Measurements from ENCODE around the gene PLA2G4E. TPM values are rescaled to one million over a fixed set of nuclear protein-coding genes. Genes with fewer than 3 reads are reported as not detected.

Gene PLA2G4E
- polyA plus RNA-seq, 3 donors = not detected

DNA sequence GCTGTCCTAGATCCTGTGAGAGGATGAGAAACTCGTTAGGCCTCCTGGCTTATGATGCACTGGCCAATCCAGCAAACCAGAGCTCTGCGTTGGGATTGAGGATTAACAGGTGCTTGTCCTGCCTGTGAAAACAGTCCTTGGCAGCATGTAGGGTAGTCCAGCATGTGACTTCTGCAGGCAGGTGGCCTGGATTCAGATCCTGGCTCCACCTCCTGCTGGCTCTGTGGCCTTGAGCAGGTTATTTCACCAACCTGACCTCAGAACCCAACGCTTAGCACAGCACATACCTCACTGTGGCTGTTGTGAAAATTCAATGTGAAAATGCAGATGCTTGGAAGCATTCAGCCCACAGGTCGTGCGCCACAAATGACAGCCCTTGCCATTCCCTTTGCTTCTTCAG is 40.0 kb upstream of the PLA2G4E start:
- 94% methylated on average over 2 of the region's 5 CpGs for WGBS (ENCODE audit: insufficient coverage)
- Histone ChIP-seq H3K27me3 (ENCODE audit: control insufficient read depth in 2 of 2, insufficient read depth in 2 of 2, low read length in 2 of 2) (no peaks in the 10 kb centered on the region), H4K20me1 (ENCODE audit: insufficient read depth, low read length) (no peaks in the 10 kb centered on the region), H3K9ac (ENCODE audit: insufficient read depth, low read length, poor library complexity, severe bottlenecking) (no peak overlapping the region), H3K9me3 (replicated peaks in 1 of 2; ENCODE audit: control insufficient read depth in 1 of 2, insufficient read depth in 1 of 2, low read length in 2 of 2) (no peaks in the 10 kb centered on the region), H3K4me3 (replicated peaks in 1 of 3; ENCODE audit: low read depth in 2 of 3, low read length in 3 of 3) (no peak overlapping the region), H3K79me2 (ENCODE audit: insufficient read depth, low read length) (no peaks in the 10 kb centered on the region), H3K4me2 (replicated peaks; ENCODE audit: extremely low read depth, low read length, poor library complexity, severe bottlenecking) (no peak overlapping the region), H3K27ac (ENCODE audit: low read depth in 1 of 2, low read length in 2 of 2) (no peak overlapping the region), H3K36me3 (replicated peaks in 1 of 2; ENCODE audit: control insufficient read depth in 1 of 2, insufficient read depth in 2 of 2, low read length in 2 of 2) (no peaks in the 10 kb centered on the region), H3K4me1 (ENCODE audit: control insufficient read depth in 1 of 2, insufficient read depth in 2 of 2, low read length in 2 of 2) (peaks cover 15 to 18% of the 10 kb centered on the region in 2 donors), H2AFZ (ENCODE audit: insufficient read depth, low read depth, low read length, poor library complexity, severe bottlenecking) (no peak overlapping the region)
- Mint-ChIP-seq H3K9me3 (no peaks in the 10 kb centered on the region), H3K4me3 (no peak overlapping the region), H3K27me3 (ENCODE audit: low read depth in 3 of 3) (peaks cover 6 to 28% (median 8%) of the 10 kb centered on the region in 3 donors), H3K4me1 (peaks cover 26% of the 10 kb centered on the region), H3K36me3 (peaks cover 0 to 2% of the 10 kb centered on the region in 2 donors), H3K27ac (peak overlapping the region in 2 of 7 donors; percentile 38 to 55)
- intact Hi-C loops (cut with micrococcal nuclease) = no loop called here
- no peak for TF ChIP-seq CTCF (IDR thresholded peaks at IDR 0.05)
- no peak for DNase-seq

GRCh38 chr15:42060477-42060763 is 39.6 kb upstream of the PLA2G4E start:
- Mint-ChIP-seq H3K9me3 (no peaks in the 10 kb centered on the region), H3K27me3 (ENCODE audit: low read depth in 3 of 3) (peaks cover 6 to 25% (median 8%) of the 10 kb centered on the region in 3 donors), H3K36me3 (peaks cover 0 to 2% of the 10 kb centered on the region in 2 donors), H3K4me1 (peaks cover 26% of the 10 kb centered on the region), H3K27ac (peak overlapping the region in 3 of 7 donors; percentile 38 to 63 (median 62)), H3K4me3 (peak overlapping the region in 1 of 2 donors; percentile 40)
- TF ChIP-seq CTCF (IDR thresholded peaks at IDR 0.05) = no peak
- H3K4me3 ChIP-seq (replicated peaks in 1 of 3; ENCODE audit: low read depth in 2 of 3, low read length in 3 of 3) = no peak overlapping the region
- DNase-seq = no peak
- H3K79me2 ChIP-seq (ENCODE audit: insufficient read depth, low read length) = no peaks in the 10 kb centered on the region
- H3K27ac ChIP-seq (ENCODE audit: low read depth in 1 of 2, low read length in 2 of 2) = no peak overlapping the region
- H3K4me2 ChIP-seq (replicated peaks; ENCODE audit: extremely low read depth, low read length, poor library complexity, severe bottlenecking) = no peak overlapping the region
- intact Hi-C loops (cut with micrococcal nuclease) = no loop called here
- no peaks in the 10 kb centered on the region for H3K9me3 ChIP-seq (replicated peaks in 1 of 2; ENCODE audit: control insufficient read depth in 1 of 2, insufficient read depth in 1 of 2, low read length in 2 of 2)
- peak overlapping the region; percentile 41 for H2AFZ ChIP-seq (ENCODE audit: insufficient read depth, low read depth, low read length, poor library complexity, severe bottlenecking)
- H4K20me1 ChIP-seq (ENCODE audit: insufficient read depth, low read length) = no peaks in the 10 kb centered on the region
- H3K9ac ChIP-seq (ENCODE audit: insufficient read depth, low read length, poor library complexity, severe bottlenecking) = no peak overlapping the region
- no peaks in the 10 kb centered on the region for H3K36me3 ChIP-seq (replicated peaks in 1 of 2; ENCODE audit: control insufficient read depth in 1 of 2, insufficient read depth in 2 of 2, low read length in 2 of 2)
- WGBS (ENCODE audit: insufficient coverage) = 88% methylated on average over 4 of the region's 4 CpGs
- H3K27me3 ChIP-seq (ENCODE audit: control insufficient read depth in 2 of 2, insufficient read depth in 2 of 2, low read length in 2 of 2) = no peaks in the 10 kb centered on the region
- peaks cover 15 to 18% of the 10 kb centered on the region in 2 donors for H3K4me1 ChIP-seq (ENCODE audit: control insufficient read depth in 1 of 2, insufficient read depth in 2 of 2, low read length in 2 of 2)

Measured in CD14-positive monocyte (primary cell).